GM18951 (cell line): ENCODE data around the gene GRP.

Source experiments
- POLR2A ChIP-seq: IDR thresholded peaks from 4 replicates; pipeline ENCODE4 v1.6.1; 2011; ENCODE audit warnings: mild to moderate bottlenecking; ENCODE audit not compliant: insufficient read length, insufficient read depth; ENCODE audit errors: extremely low read depth
- in situ Hi-C: fragments of 300-500 bp; cut with MboI; formaldehyde crosslinking; loops from one replicate; pipeline ENCODE4 v1.12.0; 2022; ENCODE audit warnings: low sequenced_read_pairs, mixed read lengths, inconsistent platforms; ENCODE audit not compliant: unreplicated experiment

The GRP gene

GRCh38 chr18:59273759-59274532 lies 54.0 kb downstream of the GRP start:
- in situ Hi-C loops: no loop called here

GRCh38 chr18:59274533-59274928 lies 54.6 kb downstream of the GRP start:
- in situ Hi-C loops: no loop called here
- no peak for TF ChIP-seq POLR2A

More at GRCh38 chr18:59273759-59274532, 54.0 kb downstream of the GRP start:
- no peak for TF ChIP-seq POLR2A

- TF ChIP-seq POLR2A: no peak
- in situ Hi-C loops: no loop called here
These were observed 55.5 kb downstream of the GRP start for GRCh38 chr18:59275406-59275949.

GRCh38 chr18:59276047-59276446 lies 56.1 kb downstream of the GRP start:
- TF ChIP-seq POLR2A: no peak
- in situ Hi-C loops: no loop called here

GRCh38 chr18:59278793-59279192 lies 58.8 kb downstream of the GRP start:
- TF ChIP-seq POLR2A: no peak
- in situ Hi-C loops: no loop called here

GRCh38 chr18:59279193-59279592 lies 59.2 kb downstream of the GRP start:
- in situ Hi-C loops: no loop called here

GRCh38 chr18:59279722-59280121 lies 59.8 kb downstream of the GRP start:
- no peak for TF ChIP-seq POLR2A
- in situ Hi-C loops: no loop called here

More at GRCh38 chr18:59279193-59279592, 59.2 kb downstream of the GRP start:
- TF ChIP-seq POLR2A: no peak
